Naive thymus-derived CD8-positive, alpha-beta T cell (primary cell): ENCODE results near the gene COPS9. TPM values are rescaled to one million over a fixed set of nuclear protein-coding genes. Genes with fewer than 3 reads are reported as not detected.

Experiments
- ATAC-seq, 2 donors: fragments of 150-1000 bp; cut with Tn5 transposase in 1 of 2; sonication (Bioruptor Pico), chemical (Tn5 transposase) in 1 of 2; 1 replicate in 1 of 2; 2 replicates in 1 of 2; pipeline ENCODE4 v1.10.0; 2021; ENCODE audit warnings: mild to moderate bottlenecking in 2 of 2, moderate library complexity in 2 of 2
- POLR2A ChIA-PET: fragments of 350-600 bp; sonication (Branson Sonifier 250); formaldehyde crosslinking; loops from one replicate; lab custom pipeline; 2021; ENCODE audit warnings: antibody characterized with exemption; lab: Charles Lee
- DNase-seq, 10 donors: peaks; one replicate each; pipeline versions ENCODE4 v3.0.0 to v3.0.0-alpha.2; 2020 to 2022
- H3K27ac Mint-ChIP-seq, 10 donors: one replicate each; pipeline ENCODE4 v1.8.0; 2020 to 2022; ENCODE audit warnings: mild to moderate bottlenecking in 10 of 10, mixed read lengths in 10 of 10, moderate library complexity in 4 of 10, inconsistent platforms in 1 of 10
- H3K27me3 Mint-ChIP-seq, 5 donors: one replicate each; pipeline ENCODE4 v1.8.0; 2021 to 2022; ENCODE audit warnings: mixed read lengths in 5 of 5
- H3K36me3 Mint-ChIP-seq, 3 donors: one replicate each; pipeline ENCODE4 v1.8.0; 2020 to 2022; ENCODE audit warnings: mixed read lengths in 3 of 3, mild to moderate bottlenecking in 2 of 3, inconsistent platforms in 1 of 3
- H3K4me1 Mint-ChIP-seq, 4 donors: one replicate each; pipeline ENCODE4 v1.8.0; 2021 to 2022; ENCODE audit warnings: mixed read lengths in 4 of 4
- H3K4me3 Mint-ChIP-seq, 10 donors: one replicate each; pipeline ENCODE4 v1.8.0; 2020 to 2022; ENCODE audit warnings: mild to moderate bottlenecking in 10 of 10, mixed read lengths in 10 of 10, moderate library complexity in 6 of 10, inconsistent platforms in 1 of 10
- H3K9me3 Mint-ChIP-seq, 9 donors: one replicate each; pipeline ENCODE4 v1.8.0; 2020 to 2022; ENCODE audit warnings: mixed read lengths in 9 of 9, mild to moderate bottlenecking in 3 of 9, inconsistent platforms in 1 of 9, moderate library complexity in 1 of 9
- polyA plus RNA-seq, 3 donors: library from polyadenylated mRNA; unstranded; fragments of 300-500 nt; fragmentation: Illumina TruSeq; gene quantifications; one replicate each; pipeline ENCODE4 v1.2.3, GENCODE V29; 2021
- total RNA-seq, 8 experiments: library from RNA in 2 of 8; stranded (reverse) in 2 of 8; gene quantifications; one replicate each; pipeline ENCODE4 v1.2.3 and lab custom pipeline; 2021 to 2026

Gene COPS9
- total and polyA plus RNA-seq, 5 experiments from 2014 or later = 76.7 to 389 (median 318) TPM

GRCh38 chr2:240106765-240107476, 29.2 kb downstream of the COPS9 start:
- Mint-ChIP-seq H3K9me3 (no peaks in the 10 kb centered on the region), H3K27ac (no peak overlapping the region), H3K36me3 (no peaks in the 10 kb centered on the region), H3K27me3 (peaks cover 7 to 36% (median 27%) of the 10 kb centered on the region in 5 donors), H3K4me3 (no peak overlapping the region), H3K4me1 (no peaks in the 10 kb centered on the region)
- no peak for ATAC-seq
- DNase-seq = no peak
- POLR2A ChIA-PET = no interaction called here

- H3K27ac Mint-ChIP-seq = no peak overlapping the region
- H3K9me3 Mint-ChIP-seq = no peaks in the 10 kb centered on the region
- H3K36me3 Mint-ChIP-seq = no peaks in the 10 kb centered on the region
- peaks cover 8 to 34% (median 22%) of the 10 kb centered on the region in 5 donors for H3K27me3 Mint-ChIP-seq
- H3K4me3 Mint-ChIP-seq = no peak overlapping the region
- ATAC-seq (no peak), DNase-seq (no peak)
- H3K4me1 Mint-ChIP-seq = no peaks in the 10 kb centered on the region
- POLR2A ChIA-PET = no interaction called here
Measured at GRCh38 chr2:240105982-240106381, 30.1 kb downstream of the COPS9 start.

GRCh38 chr2:240103136-240103535, 33.0 kb downstream of the COPS9 start:
- H3K36me3 Mint-ChIP-seq = peaks cover 0 to 13% (median 0%) of the 10 kb centered on the region in 3 donors
- H3K27me3 Mint-ChIP-seq = peaks cover 27 to 46% (median 33%) of the 10 kb centered on the region in 5 donors
- H3K4me3 Mint-ChIP-seq = no peak overlapping the region
- ATAC-seq (no peak), DNase-seq (no peak)
- H3K4me1 Mint-ChIP-seq = no peaks in the 10 kb centered on the region
- H3K9me3 Mint-ChIP-seq = peaks cover 0 to 21% (median 5%) of the 10 kb centered on the region in 9 donors
- H3K27ac Mint-ChIP-seq = no peak overlapping the region
- POLR2A ChIA-PET = no interaction called here

- Mint-ChIP-seq H3K4me1 (no peaks in the 10 kb centered on the region), H3K36me3 (peaks cover 0 to 27% (median 6%) of the 10 kb centered on the region in 3 donors), H3K9me3 (peaks cover 0 to 40% (median 14%) of the 10 kb centered on the region in 9 donors), H3K27me3 (peaks cover 55 to 84% (median 63%) of the 10 kb centered on the region in 5 donors), H3K27ac (no peak overlapping the region), H3K4me3 (no peak overlapping the region)
- POLR2A ChIA-PET = no interaction called here
- no peak for DNase-seq
- no peak for ATAC-seq
Measured at GRCh38 chr2:240098349-240098748, 37.8 kb downstream of the COPS9 start.

GRCh38 chr2:240095556-240096523, 40.3 kb downstream of the COPS9 start:
- H3K4me1 Mint-ChIP-seq = no peaks in the 10 kb centered on the region
- DNase-seq (no peak), ATAC-seq (no peak)
- POLR2A ChIA-PET = no interaction called here
- peaks cover 56 to 82% (median 69%) of the 10 kb centered on the region in 5 donors for H3K27me3 Mint-ChIP-seq
- peaks cover 0 to 28% (median 6%) of the 10 kb centered on the region in 3 donors for H3K36me3 Mint-ChIP-seq
- H3K4me3 Mint-ChIP-seq = no peak overlapping the region
- peaks cover 0 to 49% (median 14%) of the 10 kb centered on the region in 9 donors for H3K9me3 Mint-ChIP-seq
- H3K27ac Mint-ChIP-seq = no peak overlapping the region

GRCh38 chr2:240089306-240089705, 46.8 kb downstream of the COPS9 start:
- ATAC-seq (no peak), DNase-seq (no peak)
- Mint-ChIP-seq H3K27me3 (peaks cover 23 to 67% (median 46%) of the 10 kb centered on the region in 5 donors), H3K4me1 (no peaks in the 10 kb centered on the region), H3K9me3 (peaks cover 5 to 40% (median 23%) of the 10 kb centered on the region in 9 donors), H3K36me3 (peaks cover 0 to 28% (median 7%) of the 10 kb centered on the region in 3 donors), H3K4me3 (no peak overlapping the region), H3K27ac (no peak overlapping the region)
- POLR2A ChIA-PET = no interaction called here

GRCh38 chr2:240086563-240086962, 49.5 kb downstream of the COPS9 start:
- POLR2A ChIA-PET = no interaction called here
- Mint-ChIP-seq H3K4me1 (no peaks in the 10 kb centered on the region), H3K27me3 (peaks cover 9 to 52% (median 31%) of the 10 kb centered on the region in 5 donors), H3K36me3 (peaks cover 0 to 25% (median 7%) of the 10 kb centered on the region in 3 donors), H3K9me3 (peaks cover 5 to 31% (median 22%) of the 10 kb centered on the region in 9 donors), H3K4me3 (no peak overlapping the region), H3K27ac (no peak overlapping the region)
- ATAC-seq (no peak), DNase-seq (no peak)

Other genes with a start within 250 kb of the COPS9 start
- gene NDUFA10, start 111.0 kb downstream of the COPS9 start, total RNA-seq = 100 to 1,000 TPM; 104 to 109 TPM
- gene NDUFA10, start 111.0 kb downstream of the COPS9 start, polyA plus RNA-seq = 100 to 1,000 TPM; 132 to 149 (median 138) TPM
- not detected for gene OR6B2, start 105.9 kb downstream of the COPS9 start, total RNA-seq
- not detected for gene OR6B2, start 105.9 kb downstream of the COPS9 start, polyA plus RNA-seq
- gene OR6B3, start 82.8 kb downstream of the COPS9 start, total RNA-seq = not detected
- gene OR6B3, start 82.8 kb downstream of the COPS9 start, polyA plus RNA-seq = not detected
- not detected for gene OTOS, start 4.4 kb upstream of the COPS9 start, total RNA-seq
- gene OTOS, start 4.4 kb upstream of the COPS9 start, polyA plus RNA-seq = not detected